ENCODE measurements around the gene FRMD4A.
"Not testable (repeated sequence)": the region's sequence is repeated elsewhere in the genome, so short reads cannot be mapped to it uniquely, and the experiment has no call there.

FRMD4A gene

GRCh38 chr10:14086596-14086995 lies 244.1 kb downstream of the FRMD4A start:
- no peak for DNase-seq

- DNase-seq, result no peak
Observed at GRCh38 chr10:14084875-14085274, 245.8 kb downstream of the FRMD4A start.

- DNase-seq, result no peak
Observed at GRCh38 chr10:14080795-14081194, 249.9 kb downstream of the FRMD4A start.

- no peak for DNase-seq
Observed at GRCh38 chr10:14077430-14077829, 253.3 kb downstream of the FRMD4A start.

GRCh38 chr10:14074062-14074884 lies 256.5 kb downstream of the FRMD4A start:
- no peak for DNase-seq

DNA sequence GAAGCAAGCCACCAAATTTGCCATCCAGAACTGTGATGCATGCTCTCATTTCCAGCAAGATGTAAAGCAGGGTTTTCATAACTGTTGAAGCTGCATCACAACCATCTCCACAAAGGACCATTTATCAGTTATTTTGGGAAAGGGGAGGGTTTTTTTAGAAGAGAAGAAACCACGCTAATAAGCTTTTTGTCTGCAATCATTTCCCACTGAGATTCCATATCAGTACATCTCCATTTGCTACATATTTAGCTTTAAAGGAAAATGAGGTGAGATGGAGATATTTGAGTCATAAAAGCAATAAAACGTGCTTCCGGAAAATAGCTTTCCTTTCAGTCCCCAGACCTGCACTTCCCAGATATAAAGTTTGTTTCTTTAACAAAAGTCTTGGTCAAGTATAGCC lies 258.2 kb downstream of the FRMD4A start:
- DNase-seq, result no peak

GRCh38 chr10:14071956-14072355 lies 258.8 kb downstream of the FRMD4A start:
- no peak for DNase-seq

DNA sequence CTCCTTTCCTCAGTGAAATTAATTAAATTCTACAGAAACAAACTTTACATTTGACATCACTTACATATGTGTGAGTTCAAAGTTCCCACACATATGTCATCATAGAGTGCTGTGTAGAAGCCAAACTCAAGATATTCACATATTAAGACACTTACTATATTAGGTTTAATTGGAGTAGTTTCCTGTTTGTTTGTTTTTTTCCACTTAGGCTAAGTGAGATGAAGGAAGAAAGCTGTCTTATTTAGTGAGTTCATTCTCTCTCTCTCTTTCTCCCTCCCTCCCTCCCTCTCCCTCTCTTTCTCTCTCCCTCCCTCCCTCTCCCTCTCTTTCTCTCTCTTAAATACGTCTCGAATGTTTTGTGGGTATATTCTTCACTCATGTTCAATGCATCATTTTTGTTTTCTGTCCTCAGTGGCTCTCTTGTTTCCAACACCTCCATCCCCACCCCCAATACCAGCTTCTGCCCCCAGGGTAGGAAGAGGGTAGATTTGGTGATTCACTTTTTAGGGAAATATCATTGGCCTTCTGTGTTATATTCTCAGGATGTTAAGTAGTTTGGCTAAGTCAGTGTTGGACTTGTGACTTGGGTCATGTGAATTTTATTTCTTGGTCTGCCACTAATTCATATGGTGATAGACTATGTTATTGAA lies 262.0 kb downstream of the FRMD4A start:
- no peak for DNase-seq

DNA sequence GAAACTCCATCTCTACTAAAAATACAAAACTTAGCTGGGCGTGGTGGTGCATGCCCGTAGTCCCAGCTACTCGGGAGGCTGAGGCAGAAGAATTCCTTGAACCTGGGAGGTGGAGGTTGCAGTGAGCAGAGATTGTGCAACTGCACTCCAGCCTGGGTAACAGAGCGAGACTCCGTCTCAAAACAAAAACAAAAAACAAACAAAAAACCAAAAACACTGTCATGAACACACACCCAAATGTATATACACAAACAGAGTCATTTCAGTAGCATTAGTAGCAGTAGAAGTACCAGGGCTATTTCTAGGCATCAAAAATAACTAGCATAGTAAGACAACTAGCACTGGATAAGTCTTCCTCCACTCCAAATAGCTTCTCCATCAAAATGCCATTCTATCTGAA lies 263.1 kb downstream of the FRMD4A start:
- not testable (repeated sequence) for DNase-seq

DNA sequence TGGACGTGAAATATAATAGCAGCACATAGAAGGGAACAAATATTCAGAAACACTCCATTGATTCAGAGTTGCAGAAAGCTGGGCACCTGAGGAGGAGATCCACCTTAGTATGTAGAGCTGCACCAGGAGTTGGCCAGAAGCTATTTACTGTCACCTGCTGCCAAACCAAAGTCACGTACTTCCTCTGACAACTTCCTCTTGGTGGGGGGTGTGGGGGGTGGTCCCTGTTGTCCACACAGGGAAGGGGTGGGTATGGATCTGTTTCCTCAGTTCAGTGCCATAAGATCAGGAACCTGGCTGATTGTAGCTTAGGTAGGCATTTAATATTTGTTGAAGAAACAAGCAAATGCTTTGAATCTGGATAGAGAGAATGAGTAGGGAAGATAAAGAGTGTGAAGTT lies 264.6 kb downstream of the FRMD4A start:
- no peak for DNase-seq

GRCh38 chr10:14063531-14064285 lies 267.0 kb downstream of the FRMD4A start:
- no peak for DNase-seq

- DNase-seq, result no peak
Observed at GRCh38 chr10:14062528-14063260, 268.0 kb downstream of the FRMD4A start.

- no peak for DNase-seq
Observed at GRCh38 chr10:14060320-14061070, 270.2 kb downstream of the FRMD4A start.

DNA sequence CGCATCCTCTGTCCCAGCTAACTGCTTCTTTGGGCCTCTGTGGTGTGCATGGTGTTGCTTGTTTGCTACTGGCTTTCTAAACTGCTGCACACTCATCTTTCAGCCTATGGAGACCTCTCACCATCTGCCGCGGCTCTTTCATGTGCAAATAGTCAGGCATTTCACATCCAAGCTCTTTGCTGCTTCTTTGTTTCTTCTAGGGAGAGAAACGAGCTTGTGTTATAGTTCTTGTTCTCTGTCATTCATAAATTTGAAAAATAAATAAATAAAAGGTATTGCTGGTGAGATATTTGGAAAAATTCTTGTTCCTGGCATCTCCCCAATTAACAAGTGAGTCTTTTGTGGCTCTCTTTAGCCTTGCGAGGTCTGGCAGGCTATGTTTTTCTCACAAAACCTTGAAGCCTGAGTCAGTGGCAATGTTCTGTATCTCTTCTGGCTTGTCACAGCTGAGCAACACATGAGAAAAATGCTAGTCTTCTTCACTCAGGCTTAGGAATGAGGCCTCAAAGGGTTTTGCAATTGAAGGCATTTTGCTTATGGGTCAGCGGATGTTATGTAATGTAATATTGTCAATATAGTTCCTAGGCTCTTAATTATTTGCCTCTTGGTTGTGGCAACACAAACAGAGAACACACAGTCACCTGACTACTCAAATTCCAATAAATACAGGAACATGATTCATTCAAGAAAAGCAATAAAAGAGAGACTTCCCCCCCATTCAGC lies 274.0 kb downstream of the FRMD4A start:
- DNase-seq, result no peak

- DNase-seq, result no peak
Observed at GRCh38 chr10:14052931-14053330, 277.8 kb downstream of the FRMD4A start.

DNA sequence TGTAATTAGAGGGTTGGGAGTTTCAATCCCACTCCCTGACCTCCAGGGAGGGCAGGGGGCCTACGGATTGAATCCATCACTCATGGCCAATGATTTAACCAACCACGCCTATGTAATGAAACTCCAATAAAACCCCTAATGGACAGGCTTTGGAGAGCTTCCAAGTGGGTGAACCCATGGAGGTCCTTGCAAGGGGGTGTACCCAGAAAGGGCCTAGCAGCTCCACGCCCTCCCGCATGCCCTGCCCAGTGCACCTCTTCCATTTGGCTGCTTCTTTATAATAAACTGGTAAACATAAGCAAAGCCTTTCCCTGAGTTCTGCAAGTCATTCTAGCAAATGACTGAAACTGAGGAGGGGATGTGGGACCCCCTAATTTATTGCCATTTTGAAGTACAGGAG lies 280.1 kb downstream of the FRMD4A start:
- no peak for DNase-seq

GRCh38 chr10:14048930-14049613 lies 281.7 kb downstream of the FRMD4A start:
- no peak for DNase-seq

GRCh38 chr10:14047431-14047830 lies 283.3 kb downstream of the FRMD4A start:
- no peak for DNase-seq

DNA sequence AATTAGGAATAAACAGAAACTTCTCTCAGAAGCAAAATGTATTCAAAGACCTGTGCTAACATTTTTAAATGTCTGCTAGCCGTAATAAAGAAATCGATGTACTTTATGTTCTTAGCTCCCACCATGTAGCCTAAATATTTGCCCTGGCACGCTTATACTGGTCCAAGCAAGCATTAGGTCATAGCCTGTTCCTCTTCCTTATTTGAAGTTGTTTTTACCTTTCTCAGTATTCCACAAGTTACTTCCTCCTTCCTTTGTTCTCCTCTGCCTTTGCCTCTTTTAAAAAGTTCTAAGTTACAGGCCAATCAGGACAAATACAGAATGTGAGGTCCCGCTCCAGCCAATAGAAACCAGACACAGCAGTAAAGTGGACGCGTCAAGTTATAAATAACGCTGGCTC lies 288.7 kb downstream of the FRMD4A start:
- DNase-seq, result not testable (repeated sequence)

- DNase-seq, result no peak
Observed at GRCh38 chr10:14040787-14041631, 289.7 kb downstream of the FRMD4A start.

Data from activated CD4-positive, alpha-beta T cell treated with anti-CD3 and anti-CD28 coated beads for 48 hours (primary cell).